HepG2 (cell line): ENCODE data around the gene ECE2. TPM values are rescaled to one million over a fixed set of nuclear protein-coding genes. Genes with fewer than 3 reads are reported as not detected.

Experiments used
- ATAC-seq: fragments of 200-7000 bp; cut with Tn5 transposase; 3 replicates; pipeline ENCODE4 v1.9.1; 2020; ENCODE audit warnings: mild to moderate bottlenecking, moderate library complexity
- BruUV-seq: library from RNA; stranded (reverse); fragments of 400-500 nt; replicated peaks from 2 replicates; lab custom pipeline; 2021; lab: Mats Ljungman, UMichigan
- CTCF ChIA-PET: fragments of 300-600 bp; formaldehyde crosslinking; extraction: SDS; loops from one replicate; lab custom pipeline; 2021; ENCODE audit warnings: low total read pairs, inconsistent platforms, low intra/inter-chr PET ratio; lab: Yijun Ruan, JAX
- POLR2A ChIA-PET: fragments of 350-600 bp; sonication (Branson Sonifier 250); formaldehyde crosslinking; loops from one replicate; lab custom pipeline; 2020; ENCODE audit warnings: antibody characterized with exemption, inconsistent platforms; lab: Yijun Ruan, JAX
- DNase-seq: peaks from one replicate; pipeline ENCODE4 v3.0.0-alpha.2; 2015; ENCODE audit warnings: low spot score
- FAIRE-seq: peaks from 3 replicates; lab custom pipeline; 2011; peaks lifted over from hg19 to GRCh38; lab: Jason Lieb, UNC
- H2AFZ ChIP-seq: one replicate; pipeline ENCODE4 v1.6.1; 2011; ENCODE audit warnings: low read length, inconsistent platforms
- H3K27ac ChIP-seq: fragments of 300-600 bp; 3 replicates; pipeline ENCODE4 v1.8.0; 2011; ENCODE audit warnings: mixed run types, mild to moderate bottlenecking, mixed read lengths, low read length, inconsistent platforms; ENCODE audit not compliant: insufficient read depth; ENCODE audit errors: extremely low read length
- H3K27me3 ChIP-seq, 2 experiments: fragments of 200-600 bp in 1 of 2; 2 replicates in 1 of 2; 3 replicates in 1 of 2; pipeline versions ENCODE4 v1.6.0 to v1.8.0; 2011; ENCODE audit warnings: low read length in 2 of 2, mild to moderate bottlenecking in 2 of 2, moderate library complexity in 2 of 2, inconsistent platforms in 1 of 2; ENCODE audit not compliant: insufficient read depth in 2 of 2, control insufficient read depth in 1 of 2
- H3K36me3 ChIP-seq, 2 experiments: fragments of 200-600 bp in 1 of 2; replicated peaks in 1 of 2; 2 replicates in 1 of 2; 3 replicates in 1 of 2; pipeline versions ENCODE4 v1.5.1 to v1.8.0; 2011; ENCODE audit warnings: low read length in 2 of 2, inconsistent platforms in 1 of 2; ENCODE audit not compliant: insufficient read depth in 2 of 2, control insufficient read depth in 1 of 2
- H3K4me1 ChIP-seq: 2 replicates; pipeline ENCODE4 v1.5.1; 2012; ENCODE audit warnings: low read length, inconsistent platforms; ENCODE audit not compliant: insufficient read depth
- H3K4me2 ChIP-seq: 2 replicates; pipeline ENCODE4 v1.6.0; 2011; ENCODE audit warnings: low read depth, low read length, inconsistent platforms
- H3K4me3 ChIP-seq, 3 experiments: fragments of 200-600 bp in 1 of 3; sonication (generic), shearing (Covaris generic) in 1 of 3; replicated peaks in 1 of 3; 2 replicates each; pipeline ENCODE4 v1.5.1; 2011 to 2016; ENCODE audit warnings: low read length in 3 of 3, inconsistent platforms in 2 of 3, low read depth in 2 of 3, mild to moderate bottlenecking in 2 of 3, control low read depth in 1 of 3, mixed read lengths in 1 of 3; ENCODE audit not compliant: insufficient read depth in 1 of 3
- H3K79me2 ChIP-seq: one replicate; pipeline ENCODE4 v1.6.1; 2011; ENCODE audit warnings: low read length, inconsistent platforms; ENCODE audit not compliant: insufficient read depth
- H3K9ac ChIP-seq: 2 replicates; pipeline ENCODE4 v1.6.0; 2011; ENCODE audit warnings: mild to moderate bottlenecking, low read depth, low read length, inconsistent platforms; ENCODE audit not compliant: insufficient read depth
- H3K9me3 ChIP-seq: 2 replicates; pipeline ENCODE4 v1.5.1; 2012; ENCODE audit warnings: mild to moderate bottlenecking, low read length
- H4K20me1 ChIP-seq: 2 replicates; pipeline ENCODE4 v1.6.0; 2011; ENCODE audit warnings: inconsistent platforms, mild to moderate bottlenecking, low read length, moderate library complexity; ENCODE audit not compliant: insufficient read depth
- AGO2 ChIP-seq: fragments of 200-400 bp; formaldehyde crosslinking; optimal IDR thresholded peaks from 2 replicates; pipeline ENCODE3; 2017; ENCODE audit warnings: mild to moderate bottlenecking, low read depth, low read length, moderate library complexity
- ATAD3A ChIP-seq: sonication (generic); formaldehyde crosslinking; IDR thresholded peaks from 2 replicates; pipeline ENCODE4 v1.4.0; 2020; ENCODE audit warnings: missing genetic modification reagents
- MYNN ChIP-seq: sonication (generic); formaldehyde crosslinking; IDR thresholded peaks from 2 replicates; pipeline ENCODE4 v1.4.0; 2020; ENCODE audit warnings: mild to moderate bottlenecking, low read depth, missing genetic modification reagents
- POLR2A ChIP-seq, 2 experiments: IDR thresholded peaks; 2 replicates each; pipeline ENCODE4 v1.6.1; 2011; ENCODE audit warnings: low read depth in 2 of 2, low read length in 2 of 2, mild to moderate bottlenecking in 1 of 2, moderate library complexity in 1 of 2; ENCODE audit not compliant: insufficient read depth in 1 of 2
- ZMYM3 ChIP-seq: sonication (generic); formaldehyde crosslinking; IDR thresholded peaks from 2 replicates; pipeline ENCODE4 v1.5.1; 2020; ENCODE audit warnings: mild to moderate bottlenecking, missing genetic modification reagents
- WGBS: methylation state at CpG from one replicate; pipeline ENCODE4 v1.1.6; 2017; ENCODE audit warnings: low lambda C conversion rate; 5-methylcytosine and 5-hydroxymethylcytosine counted together
- in situ Hi-C: cut with HindIII; loops from 2 replicates; pipeline ENCODE4 v1.10.0; 2017; ENCODE audit warnings: low pct_unique_long_range_greater_than_20kb; ENCODE audit not compliant: extremely low pct_ligation_motif_present
- intact Hi-C: fragments of 100-400 bp; cut with micrococcal nuclease; formaldehyde crosslinking; loops from one replicate; pipeline ENCODE4 v1.10.0; 2022; ENCODE audit not compliant: unreplicated experiment
- polyA plus RNA-seq, 8 experiments: library from polyadenylated mRNA; depleted of rRNA in 3 of 8; stranded (reverse) in 7 of 8; unstranded in 1 of 8; fragments of >200 nt; fragmentation: Illumina TruSeq in 4 of 8; extraction: Trizol in 4 of 8; gene quantifications; 2 replicates each; pipeline versions ENCODE4 v1.2.1 to v1.2.3, GENCODE V29; 2011 to 2016; ENCODE audit warnings: low read depth in 4 of 8, missing spikeins in 1 of 8, mixed read lengths in 1 of 8; ENCODE audit not compliant: insufficient read depth in 1 of 8
- total RNA-seq, 5 experiments: library from RNA; depleted of rRNA; stranded (reverse); fragments of >200 nt; fragmentation: Illumina TruSeq; extraction: Trizol; gene quantifications; 2 replicates each; pipeline ENCODE4 v1.2.3, GENCODE V29; 2016; ENCODE audit warnings: low read depth in 1 of 5

The ECE2 gene
- total and polyA plus RNA-seq, 2 of the 13 experiments (the other 11 are each of a cell fraction or from before 2014, with no cell fraction given): not detected

- TF ChIP-seq POLR2A (IDR thresholded peaks at IDR 0.05; ENCODE audit: insufficient read depth in 1 of 2, low read depth in 2 of 2, low read length in 2 of 2) (peak in 1 of 2 experiments; percentile 22; a peak in 1 of 4 replicates), ZMYM3 (CRISPR knock-in tag) (no peak)
- FAIRE-seq (no peak), DNase-seq (no peak), ATAC-seq (no peak)
- BruUV-seq: no TSS peak
- Histone ChIP-seq H3K4me2 (no peak overlapping the region), H3K9me3 (no peaks in the 10 kb centered on the region), H3K4me1 (peaks cover 11% of the 10 kb centered on the region), H3K27me3 (no peaks in the 10 kb centered on the region), H3K36me3 (peaks cover 63 to 98% of the 10 kb centered on the region in 2 experiments), H4K20me1 (peaks cover 17% of the 10 kb centered on the region; the same call in 1 of the 2 replicates), H3K79me2 (peaks cover 19% of the 10 kb centered on the region), H3K27ac (no peak overlapping the region), H3K4me3 (no peak overlapping the region), H2AFZ (no peak overlapping the region), H3K9ac (no peak overlapping the region)
- ChIA-PET POLR2A (interaction anchor here (1.1 to 1.4 kb wide), 2 partner anchors 8 to 21 kb away, joined by 3 read pairs; no protein-coding TSS in a partner anchor), CTCF (no interaction called here)
- 95% methylated on average over 8 of the region's 8 CpGs for WGBS
- intact Hi-C loops: no loop called here
- in situ Hi-C loops: no loop called here
These were observed 47.9 kb downstream of the ECE2 start for GRCh38 chr3:184323696-184324095.

- Histone ChIP-seq H3K36me3 (peaks cover 64 to 97% of the 10 kb centered on the region in 2 experiments), H3K4me2 (no peak overlapping the region), H2AFZ (no peak overlapping the region), H3K4me1 (no peaks in the 10 kb centered on the region), H3K27me3 (no peaks in the 10 kb centered on the region), H3K9me3 (no peaks in the 10 kb centered on the region), H3K27ac (no peak overlapping the region), H3K79me2 (peaks cover 6% of the 10 kb centered on the region), H4K20me1 (peaks cover 12% of the 10 kb centered on the region; the same call in 1 of the 2 replicates), H3K9ac (no peak overlapping the region), H3K4me3 (no peak overlapping the region)
- ChIA-PET CTCF (no interaction called here), POLR2A (interaction anchor here (1.0 to 2.1 kb wide), 2 partner anchors 10 to 12 kb away, joined by 3 to 6 read pairs; no protein-coding TSS in a partner anchor)
- no peak for TF ChIP-seq ATAD3A
- TF ChIP-seq AGO2: peak; percentile 32
- no peak for TF ChIP-seq MYNN (CRISPR knock-in tag)
- WGBS: 97% methylated on average over 12 of the region's 13 CpGs
- in situ Hi-C loops: no loop called here
- intact Hi-C loops: no loop called here
- ATAC-seq (no peak), FAIRE-seq (no peak), DNase-seq (no peak)
- no TSS peak for BruUV-seq
These were observed 49.4 kb downstream of the ECE2 start for GRCh38 chr3:184325269-184325668.
